H1 (cell line): ENCODE measurements around the gene DGAT2. TPM values are rescaled to one million over a fixed set of nuclear protein-coding genes. Genes with fewer than 3 reads are reported as not detected.

Experiments used
- CTCF ChIA-PET: fragments of 300-600 bp; sonication (Branson Sonifier 250); formaldehyde crosslinking; loops from one replicate; lab custom pipeline; 2021; ENCODE audit not compliant: partially characterized antibody; lab: Charles Lee
- POLR2A ChIA-PET: fragments of 300-600 bp; sonication (Branson Sonifier 250); formaldehyde crosslinking; loops from one replicate; lab custom pipeline; 2021; ENCODE audit warnings: inconsistent platforms; ENCODE audit not compliant: partially characterized antibody; lab: Charles Lee
- DNase-seq, 2 experiments: peaks; one replicate each; pipeline versions ENCODE4 v3.0.0 to v3.0.0-alpha.2; 2010 to 2022; ENCODE audit warnings: low spot score in 2 of 2, low read depth in 1 of 2, mixed read lengths in 1 of 2
- FAIRE-seq: peaks from 2 replicates; lab custom pipeline; 2011; peaks lifted over from hg19 to GRCh38; lab: Jason Lieb, UNC
- H2AFZ ChIP-seq: 2 replicates; pipeline ENCODE4 v1.8.1; 2012; ENCODE audit warnings: low read length, inconsistent platforms
- H2AK5ac ChIP-seq: 2 replicates; pipeline ENCODE4 v1.6.1; 2013; ENCODE audit warnings: low read depth, low read length
- H2BK120ac ChIP-seq: replicated peaks from 2 replicates; pipeline ENCODE3; 2013; ENCODE audit warnings: low read depth, low read length, inconsistent platforms
- H2BK12ac ChIP-seq: 2 replicates; pipeline ENCODE4 v1.6.1; 2013; ENCODE audit warnings: low read depth, low read length
- H2BK15ac ChIP-seq: 2 replicates; pipeline ENCODE4 v1.6.1; 2013; ENCODE audit warnings: low read length
- H2BK20ac ChIP-seq: 2 replicates; pipeline ENCODE4 v1.6.1; 2013; ENCODE audit warnings: low read length
- H2BK5ac ChIP-seq: 2 replicates; pipeline ENCODE4 v1.6.1; 2013; ENCODE audit warnings: low read depth, low read length
- H3K14ac ChIP-seq: 2 replicates; pipeline ENCODE4 v1.6.1; 2013; ENCODE audit warnings: inconsistent platforms; ENCODE audit not compliant: insufficient read length
- H3K18ac ChIP-seq: 2 replicates; pipeline ENCODE4 v1.6.1; 2013; ENCODE audit warnings: low read length; ENCODE audit errors: extremely low read depth
- H3K23ac ChIP-seq: 2 replicates; pipeline ENCODE4 v1.6.1; 2013; ENCODE audit warnings: inconsistent platforms; ENCODE audit not compliant: insufficient read length
- H3K23me2 ChIP-seq: 2 replicates; pipeline ENCODE4 v1.6.1; 2013; ENCODE audit warnings: low read depth, low read length
- H3K27ac ChIP-seq: 2 replicates; pipeline ENCODE4 v1.6.1; 2011; ENCODE audit warnings: low read depth, low read length, inconsistent platforms
- H3K27me3 ChIP-seq, 4 experiments: replicated peaks in 1 of 4; 1 replicate in 1 of 4; 2 replicates in 3 of 4; pipeline versions ENCODE4 v1.6.1 to v1.8.1; 2011 to 2013; ENCODE audit warnings: low read length in 3 of 4, mild to moderate bottlenecking in 3 of 4, inconsistent platforms in 2 of 4, mixed read lengths in 2 of 4, moderate library complexity in 1 of 4; ENCODE audit not compliant: control insufficient read depth in 3 of 4, insufficient read depth in 3 of 4; ENCODE audit errors: extremely low read depth in 1 of 4
- H3K36me3 ChIP-seq, 4 experiments: 2 replicates each; pipeline versions ENCODE4 v1.6.1 to v1.8.1; 2011 to 2013; ENCODE audit warnings: mild to moderate bottlenecking in 4 of 4, low read length in 3 of 4, moderate library complexity in 2 of 4, control low read depth in 1 of 4, inconsistent platforms in 1 of 4; ENCODE audit not compliant: insufficient read depth in 4 of 4, control insufficient read depth in 2 of 4
- H3K4ac ChIP-seq: replicated peaks from 2 replicates; pipeline ENCODE3; 2013; ENCODE audit warnings: low read length, low read depth, mixed read lengths, inconsistent platforms; ENCODE audit not compliant: insufficient read length
- H3K4me1 ChIP-seq, 4 experiments: replicated peaks in 1 of 4; 1 replicate in 1 of 4; 2 replicates in 3 of 4; pipeline versions ENCODE4 v1.6.1 to v1.8.1; 2011 to 2013; ENCODE audit warnings: low read length in 3 of 4, inconsistent platforms in 2 of 4, mixed read lengths in 1 of 4; ENCODE audit not compliant: insufficient read depth in 4 of 4, control insufficient read depth in 3 of 4
- H3K4me2 ChIP-seq, 2 experiments: 2 replicates each; pipeline versions ENCODE4 v1.6.1 to v1.8.1; 2011 to 2013; ENCODE audit warnings: low read depth in 2 of 2, low read length in 2 of 2, control low read depth in 1 of 2, inconsistent platforms in 1 of 2, mild to moderate bottlenecking in 1 of 2; ENCODE audit not compliant: insufficient read depth in 1 of 2
- H3K4me3 ChIP-seq, 4 experiments: fragments of 200-600, 300-600 bp in 1 of 4; sonication (generic), shearing (Covaris generic), sonication (Bioruptor Twin) in 1 of 4; 2 replicates each; pipeline versions ENCODE4 v1.5.1 to v1.8.1; 2011 to 2016; ENCODE audit warnings: low read length in 4 of 4, low read depth in 3 of 4, control low read depth in 2 of 4, inconsistent platforms in 2 of 4, mild to moderate bottlenecking in 2 of 4, mixed read lengths in 1 of 4, moderate library complexity in 1 of 4; ENCODE audit not compliant: insufficient read depth in 2 of 4; ENCODE audit errors: extremely low read depth in 1 of 4
- H3K56ac ChIP-seq: replicated peaks from 2 replicates; pipeline ENCODE3; 2013; ENCODE audit warnings: low read depth, mild to moderate bottlenecking, mixed read lengths, low read length, inconsistent platforms; ENCODE audit not compliant: insufficient read length
- H3K79me1 ChIP-seq: 2 replicates; pipeline ENCODE4 v1.6.1; 2013; ENCODE audit warnings: low read depth, low read length, control low read depth
- H3K79me2 ChIP-seq, 2 experiments: 2 replicates each; pipeline versions ENCODE4 v1.6.1 to v1.8.1; 2012 to 2013; ENCODE audit warnings: low read length in 2 of 2, mild to moderate bottlenecking in 2 of 2, inconsistent platforms in 1 of 2; ENCODE audit not compliant: insufficient read depth in 2 of 2, control insufficient read depth in 1 of 2
- H3K9ac ChIP-seq, 4 experiments: replicated peaks in 1 of 4; 1 replicate in 1 of 4; 2 replicates in 3 of 4; pipeline versions ENCODE4 v1.6.1 to v1.8.1; 2011 to 2013; ENCODE audit warnings: low read depth in 3 of 4, low read length in 3 of 4, control low read depth in 2 of 4, mild to moderate bottlenecking in 2 of 4, moderate library complexity in 2 of 4, inconsistent platforms in 1 of 4; ENCODE audit errors: extremely low read depth in 1 of 4
- H3K9me3 ChIP-seq, 2 experiments: 2 replicates each; pipeline versions ENCODE4 v1.6.1 to v1.8.1; 2012 to 2013; ENCODE audit warnings: mild to moderate bottlenecking in 2 of 2, moderate library complexity in 2 of 2, control low read depth in 1 of 2, inconsistent platforms in 1 of 2, low read depth in 1 of 2, low read length in 1 of 2, mixed read lengths in 1 of 2; ENCODE audit not compliant: insufficient read depth in 2 of 2
- H4K20me1 ChIP-seq, 2 experiments: replicated peaks in 1 of 2; 2 replicates each; pipeline versions ENCODE3 to v1.8.1; 2011 to 2013; ENCODE audit warnings: inconsistent platforms in 2 of 2, low read length in 2 of 2, mild to moderate bottlenecking in 1 of 2; ENCODE audit not compliant: insufficient read depth in 2 of 2, control insufficient read depth in 1 of 2
- H4K5ac ChIP-seq: 2 replicates; pipeline ENCODE4 v1.6.1; 2013; ENCODE audit warnings: low read length, low read depth, mixed read lengths, inconsistent platforms; ENCODE audit not compliant: insufficient read length
- H4K8ac ChIP-seq: 2 replicates; pipeline ENCODE4 v1.8.0; 2013; ENCODE audit warnings: mild to moderate bottlenecking, moderate library complexity, low read length, inconsistent platforms; ENCODE audit not compliant: insufficient read depth; ENCODE audit errors: extremely low read depth
- H4K91ac ChIP-seq: replicated peaks from 2 replicates; pipeline ENCODE3; 2013; ENCODE audit warnings: low read length, mixed read lengths, inconsistent platforms; ENCODE audit not compliant: insufficient read length
- KDM1A ChIP-seq: fragments of 200-600, 300-600 bp; sonication (generic); IDR thresholded peaks from 2 replicates; pipeline ENCODE4 v1.7.1; 2016; ENCODE audit warnings: mild to moderate bottlenecking, low read length, borderline replicate concordance
- POLR2A ChIP-seq, 2 experiments: IDR thresholded peaks; 1 replicate in 1 of 2; 2 replicates in 1 of 2; pipeline ENCODE4 v1.6.1; 2011; ENCODE audit warnings: low read depth in 2 of 2, low read length in 2 of 2, mild to moderate bottlenecking in 2 of 2; ENCODE audit errors: control extremely low read depth in 1 of 2
- SP1 ChIP-seq: IDR thresholded peaks from 2 replicates; pipeline ENCODE4 v1.6.1; 2011; ENCODE audit warnings: low read depth, low read length
- TAF1 ChIP-seq: IDR thresholded peaks from 2 replicates; pipeline ENCODE4 v1.6.1; 2011; ENCODE audit warnings: mild to moderate bottlenecking, low read depth, low read length
- WGBS, 2 experiments: shearing (Covaris generic) in 1 of 2; methylation state at CpG; one replicate each; pipeline versions ENCODE4 v1.1.6 to v1.1.7; 2013 to 2015; ENCODE audit warnings: low lambda C conversion rate in 2 of 2, mixed read lengths in 2 of 2, inconsistent platforms in 1 of 2, low coverage in 1 of 2, missing lambda C conversion rate in 1 of 2; ENCODE audit not compliant: insufficient replicate concordance in 2 of 2, insufficient coverage in 1 of 2, insufficient read length in 1 of 2; ENCODE audit errors: extremely low coverage in 1 of 2, missing lambda C conversion rate in 1 of 2; 5-methylcytosine and 5-hydroxymethylcytosine counted together
- polyA plus RNA-seq, 7 experiments: library from polyadenylated mRNA; depleted of rRNA in 3 of 7; stranded (reverse) in 5 of 7; unstranded in 2 of 7; fragments of >200 nt in 5 of 7; fragments of 200-250 nt in 2 of 7; gene quantifications; 1 replicate in 5 of 7; 2 replicates in 1 of 7; 4 replicates in 1 of 7; pipeline versions ENCODE4 v1.2.1 to v1.2.3, GENCODE V29; 2011 to 2013; ENCODE audit warnings: missing spikeins in 2 of 7, mixed read lengths in 2 of 7
- total RNA-seq: library from RNA; stranded (reverse); fragmentation: NEBNext Ultra II Directional; extraction: Animal tissue kit (Norgen Biotek cat#: 25700); gene quantifications from 2 replicates; pipeline ENCODE4 v1.2.1, GENCODE V29; 2021

The DGAT2 gene
- total and polyA plus RNA-seq, 2 of the 8 experiments (the other 6 are each of a cell fraction or from before 2014, with no cell fraction given): 3.2 to 5.9 TPM

GRCh38 chr11:75810637-75811390, 42.2 kb downstream of the DGAT2 start:
- Histone ChIP-seq H2BK5ac (no peak overlapping the region), H3K56ac (no peak overlapping the region), H3K79me1 (no peaks in the 10 kb centered on the region), H3K23me2 (peaks cover 5% of the 10 kb centered on the region; the same call in 1 of the 2 replicates), H3K14ac (no peak overlapping the region), H3K4me1 (peaks cover 2 to 12% (median 5%) of the 10 kb centered on the region in 4 experiments; a peak in 5 of 7 replicates), H3K4me3 (no peak overlapping the region), H4K8ac (no peak overlapping the region), H3K79me2 (no peaks in the 10 kb centered on the region), H3K9me3 (no peaks in the 10 kb centered on the region), H3K23ac (no peak overlapping the region), H2AFZ (no peak overlapping the region), H3K36me3 (no peaks in the 10 kb centered on the region), H3K4ac (no peak overlapping the region), H3K9ac (no peak overlapping the region), H3K27me3 (no peaks in the 10 kb centered on the region), H2BK15ac (0 out of 2 replicates have a peak overlapping the region, but pooled peaks have one; percentile 53), H2BK20ac (no peak overlapping the region), H3K18ac (no peak overlapping the region), H4K5ac (no peak overlapping the region), H3K4me2 (no peak overlapping the region), H4K20me1 (no peaks in the 10 kb centered on the region), H4K91ac (no peak overlapping the region), H2BK12ac (peak overlapping the region; percentile 60; the same call in 1 of the 2 replicates), H2AK5ac (no peak overlapping the region), H2BK120ac (no peak overlapping the region), H3K27ac (no peak overlapping the region)
- no peak for TF ChIP-seq TAF1
- TF ChIP-seq SP1: no peak
- no peak for TF ChIP-seq KDM1A
- no peak for TF ChIP-seq POLR2A (IDR thresholded peaks at IDR 0.05; ENCODE audit: control extremely low read depth in 1 of 2, low read depth in 2 of 2, low read length in 2 of 2)
- WGBS, 2 experiments: 80% methylated on average over 8 of the region's 8 CpGs; no CpG with 5 or more reads in 1 of the 2 experiments
- no peak for FAIRE-seq
- ChIA-PET POLR2A (interaction anchor here (1.1 kb wide), 1 partner anchor 42 kb away, joined by 4 read pairs; the partner anchor contains the start of gene DGAT2), CTCF (interaction anchor here (0.8 to 6.3 kb wide), 6 partner anchors 8 to 659 kb away, joined by 3 to 40 read pairs (median 5); no protein-coding TSS in a partner anchor)
- no peak for DNase-seq
